ENCODE results near the gene SNX27.
"Not testable (repeated sequence)": the region's sequence is repeated elsewhere in the genome, so short reads cannot be mapped to it uniquely, and the experiment has no call there.

The SNX27 gene

DNA sequence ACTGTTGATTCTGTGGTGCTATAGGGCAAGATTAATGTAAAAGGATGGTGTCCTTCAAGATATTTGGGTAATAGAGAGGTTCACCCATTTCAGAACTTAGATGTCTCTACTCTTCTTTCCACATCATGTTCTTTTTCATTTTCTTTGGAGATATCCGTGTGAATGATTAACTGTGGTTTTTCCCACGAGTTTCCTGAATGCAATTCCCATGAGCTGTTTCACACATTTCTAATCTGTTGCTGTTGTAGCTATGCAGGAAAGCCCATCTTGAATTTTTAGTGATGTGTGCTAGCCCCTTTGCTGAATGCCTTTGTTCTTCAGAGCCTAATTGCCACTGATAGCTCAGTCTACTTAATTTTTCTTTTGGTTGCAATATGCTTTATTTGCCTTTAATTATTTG is 27.6 kb downstream of the SNX27 start:
- H3K4me3 ChIP-seq (ENCODE audit: low read length) = no peak overlapping the region
- TF ChIP-seq ZNF274 (IDR thresholded peaks at IDR 0.05; ENCODE audit: low read depth, low read length) = no peak

DNA sequence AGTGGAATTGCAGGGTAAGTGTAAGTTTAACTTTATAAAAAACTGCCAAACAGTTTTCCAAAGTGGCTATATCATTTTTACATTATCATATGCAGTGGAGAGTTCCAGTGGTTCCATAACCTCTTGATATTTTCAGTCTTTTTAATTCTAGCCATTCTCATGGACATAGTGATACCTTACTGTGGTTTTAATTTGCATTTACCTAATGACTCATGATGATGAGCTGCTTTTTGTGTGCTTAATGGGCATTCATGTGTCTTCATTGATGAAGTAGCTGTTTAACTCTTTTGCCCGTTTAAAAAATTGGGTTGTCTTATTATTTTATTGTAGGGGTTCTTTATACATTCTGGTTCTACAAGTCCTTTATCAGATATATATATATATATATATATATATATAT is 29.4 kb downstream of the SNX27 start:
- TF ChIP-seq ZNF274 (IDR thresholded peaks at IDR 0.05; ENCODE audit: low read depth, low read length) = no peak
- no peak overlapping the region for H3K4me3 ChIP-seq (ENCODE audit: low read length)

DNA sequence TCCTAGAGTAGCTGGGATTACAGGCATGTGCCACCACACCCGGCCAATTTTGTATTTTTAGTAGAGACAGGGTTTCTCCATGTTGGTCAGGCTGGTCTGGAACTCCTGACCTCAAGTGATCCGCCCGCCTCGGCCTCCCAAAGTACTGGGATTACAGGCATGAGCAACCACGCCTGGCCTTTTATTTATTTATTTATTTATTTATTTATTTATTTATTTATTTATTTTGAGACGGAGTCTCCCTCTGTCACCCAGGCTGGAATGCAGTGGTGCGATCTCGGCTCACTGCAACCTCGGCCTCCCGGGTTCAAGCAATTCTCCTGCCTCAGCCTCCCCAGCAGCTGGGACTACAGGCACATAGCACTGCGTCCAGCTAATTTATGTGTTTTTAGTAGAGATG is 31.2 kb downstream of the SNX27 start:
- H3K4me3 ChIP-seq (ENCODE audit: low read length) = not testable (repeated sequence)

DNA sequence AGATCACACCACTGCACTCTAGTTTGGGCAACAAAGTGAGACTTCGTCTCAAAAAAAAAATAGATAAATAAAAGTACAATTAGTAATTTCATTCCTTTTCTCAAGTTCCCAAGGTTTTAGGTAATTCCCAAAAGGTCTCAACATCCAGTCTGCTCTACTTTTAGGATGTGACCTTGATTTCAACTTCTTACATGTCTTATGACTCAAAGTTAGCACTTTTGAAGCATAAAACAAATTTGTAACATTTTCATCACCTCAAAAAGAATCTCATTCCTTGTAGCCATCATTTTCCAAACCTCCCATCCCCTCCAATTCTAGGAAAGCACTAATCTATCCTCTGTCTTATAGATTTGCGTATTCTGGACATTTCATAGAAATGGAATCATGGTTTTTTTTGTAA is 32.2 kb downstream of the SNX27 start:
- no peak overlapping the region for H3K4me3 ChIP-seq (ENCODE audit: low read length)
- TF ChIP-seq ZNF274 (IDR thresholded peaks at IDR 0.05; ENCODE audit: low read depth, low read length) = no peak

DNA sequence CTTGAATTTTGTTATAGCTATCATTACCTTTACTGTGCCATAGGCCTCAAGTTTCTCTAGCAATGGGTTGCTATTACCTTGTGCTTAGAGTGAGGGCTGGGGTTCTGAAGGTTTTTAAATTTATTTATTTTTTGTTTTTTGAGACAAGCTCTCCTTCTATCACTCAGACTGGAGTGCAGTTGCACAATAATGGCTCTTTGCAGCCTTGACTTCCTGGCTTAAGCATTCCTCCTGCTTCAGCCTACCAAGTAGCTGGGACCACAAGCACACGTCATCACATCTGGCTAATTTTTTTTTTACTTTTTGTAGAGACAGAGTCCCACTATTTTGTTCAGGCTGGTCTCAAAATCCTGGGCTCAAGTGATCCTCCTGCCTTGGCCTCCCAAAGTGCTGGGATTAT is 41.5 kb downstream of the SNX27 start:
- no peak overlapping the region for H3K4me3 ChIP-seq (ENCODE audit: low read length)
- no peak for TF ChIP-seq ZNF274 (IDR thresholded peaks at IDR 0.05; ENCODE audit: low read depth, low read length)

DNA sequence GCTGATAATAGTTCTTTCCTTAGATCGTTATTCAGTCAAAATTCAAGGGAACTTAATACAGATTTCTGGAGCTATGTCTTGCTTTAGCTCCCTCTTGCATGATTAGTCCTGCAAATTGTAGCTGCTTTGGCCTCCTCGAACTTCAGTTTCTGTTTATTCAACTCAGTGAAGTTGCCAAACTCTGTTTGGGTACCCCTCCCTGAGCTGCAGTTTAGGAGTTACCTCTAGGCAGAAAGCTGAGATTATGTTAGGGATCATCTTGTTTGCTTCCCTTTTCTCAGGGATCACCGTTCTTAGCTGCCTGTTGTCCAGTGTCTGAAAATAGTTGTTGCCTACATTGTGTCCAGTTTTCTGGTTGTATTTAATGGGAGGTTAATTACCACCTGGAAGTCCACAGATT is 43.5 kb downstream of the SNX27 start:
- no peak for TF ChIP-seq ZNF274 (IDR thresholded peaks at IDR 0.05; ENCODE audit: low read depth, low read length)
- no peak overlapping the region for H3K4me3 ChIP-seq (ENCODE audit: low read length)

DNA sequence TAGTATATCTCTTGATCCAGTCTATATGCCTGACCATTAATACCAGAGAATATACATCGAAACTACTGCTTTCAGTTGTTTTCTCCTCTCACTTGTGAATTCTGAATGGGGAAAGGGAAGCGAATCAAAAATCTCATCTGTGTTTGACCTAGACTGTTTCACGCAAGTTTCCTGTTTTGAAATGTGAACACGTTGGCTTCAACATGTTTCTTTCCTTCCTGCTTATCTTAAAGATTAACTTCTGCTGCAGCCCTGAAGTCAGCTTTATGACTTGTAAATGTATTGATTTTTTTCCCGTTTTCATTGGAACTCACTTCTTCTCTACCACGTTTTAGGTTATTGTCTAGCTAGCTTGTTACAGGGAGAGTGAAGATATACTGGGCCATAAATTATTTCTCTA is 49.9 kb downstream of the SNX27 start:
- no peak overlapping the region for H3K4me3 ChIP-seq (ENCODE audit: low read length)
- TF ChIP-seq ZNF274 (IDR thresholded peaks at IDR 0.05; ENCODE audit: low read depth, low read length) = no peak

DNA sequence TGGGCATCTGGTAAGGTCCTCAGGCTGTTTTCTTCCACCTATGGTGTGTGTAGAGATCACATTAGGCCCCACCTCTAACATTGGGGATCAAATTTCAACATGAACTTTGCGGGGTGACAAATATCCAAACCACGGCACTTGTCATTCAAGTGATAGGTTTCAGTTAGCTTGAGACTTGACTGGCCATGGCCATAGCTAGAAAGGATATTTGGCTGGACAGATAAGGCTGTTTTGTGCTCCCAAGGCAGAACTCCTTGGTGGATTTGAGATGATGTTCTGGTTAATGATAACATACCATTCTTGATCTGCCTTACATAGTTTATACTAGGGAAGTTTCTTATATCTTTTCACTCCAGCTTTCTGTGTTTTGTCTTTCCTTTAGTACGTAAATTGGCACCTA is 56.2 kb downstream of the SNX27 start:
- H3K4me3 ChIP-seq (ENCODE audit: low read length) = no peak overlapping the region
- TF ChIP-seq ZNF274 (IDR thresholded peaks at IDR 0.05; ENCODE audit: low read depth, low read length) = no peak

DNA sequence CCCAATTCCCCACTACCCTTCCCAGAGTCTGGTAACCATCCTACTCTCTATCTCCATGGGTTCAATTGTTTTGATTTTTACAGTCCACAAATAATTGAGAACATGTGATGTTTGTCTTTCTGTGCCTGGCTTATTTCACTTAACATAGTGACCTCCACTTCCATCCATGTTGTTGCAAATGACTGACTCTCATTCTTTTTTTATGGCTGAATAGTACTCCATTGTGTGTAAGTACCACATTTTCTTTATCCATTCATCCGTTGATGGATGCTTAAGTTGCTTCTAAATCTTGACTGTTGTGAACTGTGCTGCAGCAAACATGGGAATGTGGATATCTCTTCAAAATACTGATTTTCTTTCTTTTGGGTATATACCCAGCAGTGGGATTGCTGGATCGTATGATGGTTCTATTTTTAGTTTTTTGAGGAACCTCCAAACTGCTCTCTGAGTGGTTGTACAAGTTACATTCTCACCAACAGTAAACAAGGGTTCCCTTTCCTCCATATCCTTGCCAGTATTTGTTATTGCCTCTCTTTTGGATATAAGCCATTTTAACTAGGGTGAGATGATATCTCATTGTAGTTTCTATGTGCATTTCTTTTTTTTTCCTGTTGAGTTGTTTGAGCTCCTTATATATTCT is 58.3 kb downstream of the SNX27 start:
- H3K4me3 ChIP-seq (ENCODE audit: low read length) = not testable (repeated sequence)

DNA sequence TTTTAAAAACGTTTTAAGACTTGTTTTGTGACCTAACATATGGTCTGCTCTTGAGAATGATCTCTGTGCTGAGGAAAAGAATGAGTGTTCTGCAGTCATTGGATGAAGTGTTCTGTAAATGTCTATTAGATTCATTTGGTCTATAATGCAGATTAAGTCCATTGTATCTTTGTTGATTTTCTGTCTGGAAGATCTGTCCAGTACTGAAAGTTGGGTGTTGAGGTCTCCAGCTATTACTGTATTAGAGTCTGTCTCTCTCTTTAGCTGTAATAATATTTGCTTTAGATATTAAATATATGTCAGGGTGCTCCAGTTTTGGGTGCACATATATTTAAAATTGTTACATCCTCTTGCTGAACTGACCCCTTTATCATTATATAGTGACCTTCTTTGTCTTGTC is 61.6 kb downstream of the SNX27 start:
- no peak overlapping the region for H3K4me3 ChIP-seq (ENCODE audit: low read length)
- no peak for TF ChIP-seq ZNF274 (IDR thresholded peaks at IDR 0.05; ENCODE audit: low read depth, low read length)

DNA sequence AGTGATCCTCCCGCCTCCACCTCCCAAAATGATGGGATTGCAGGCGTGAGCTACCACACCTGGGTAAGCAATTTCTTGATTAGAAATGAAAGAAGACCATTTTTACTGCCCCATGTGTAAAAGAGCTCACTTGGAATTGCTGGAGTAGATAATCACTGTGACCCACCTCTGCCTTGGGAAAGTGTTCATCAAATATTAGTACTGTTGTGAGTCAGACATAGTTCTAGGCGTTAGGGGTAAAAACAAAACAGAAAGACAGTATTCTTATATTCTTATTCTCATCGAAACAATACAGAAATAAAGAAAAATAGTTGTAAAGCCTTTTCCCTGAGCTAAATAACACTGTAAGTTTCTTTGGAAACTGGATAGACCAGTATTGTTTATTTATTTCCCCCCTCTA is 68.5 kb downstream of the SNX27 start:
- TF ChIP-seq ZNF274 (IDR thresholded peaks at IDR 0.05; ENCODE audit: low read depth, low read length) = no peak
- no peak overlapping the region for H3K4me3 ChIP-seq (ENCODE audit: low read length)

DNA sequence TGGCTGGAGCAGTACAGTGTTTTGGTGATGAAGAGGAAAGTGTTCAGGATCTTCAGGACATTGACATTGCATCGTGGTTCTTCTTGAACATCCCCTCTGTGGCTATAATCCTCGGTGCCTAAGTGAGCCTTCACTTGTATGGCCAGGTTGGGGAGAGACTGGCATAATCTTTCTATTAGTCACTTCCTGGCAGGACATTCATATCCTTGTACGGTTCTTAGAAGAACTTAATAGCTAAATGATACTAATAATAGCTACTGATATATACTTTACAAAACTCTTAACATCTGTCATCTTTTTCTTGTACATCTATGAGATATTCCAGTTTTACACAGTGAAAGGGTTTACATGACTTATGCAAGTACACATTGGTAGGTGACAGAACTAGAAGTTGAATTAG is 69.0 kb downstream of the SNX27 start:
- H3K4me3 ChIP-seq (ENCODE audit: low read length) = no peak overlapping the region
- TF ChIP-seq ZNF274 (IDR thresholded peaks at IDR 0.05; ENCODE audit: low read depth, low read length) = no peak

DNA sequence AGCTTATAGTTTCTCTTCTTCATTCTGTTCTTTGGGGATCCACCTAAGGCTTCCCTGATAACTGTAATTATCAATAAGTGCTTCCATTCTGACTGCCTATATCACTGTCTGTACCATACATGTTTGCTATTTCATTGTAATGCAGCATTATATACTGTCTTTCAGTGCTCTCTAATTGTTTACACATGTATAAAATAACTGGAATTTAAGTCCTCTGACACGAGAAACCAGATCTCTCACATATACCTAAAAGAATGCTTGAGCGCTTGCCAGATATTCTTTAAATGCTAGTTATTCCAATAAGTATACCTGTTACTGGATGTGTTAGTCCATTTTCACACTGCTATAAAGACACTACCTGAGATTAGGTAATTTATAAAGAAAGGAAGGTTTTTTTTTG is 70.1 kb downstream of the SNX27 start:
- H3K4me3 ChIP-seq (ENCODE audit: low read length) = no peak overlapping the region

DNA sequence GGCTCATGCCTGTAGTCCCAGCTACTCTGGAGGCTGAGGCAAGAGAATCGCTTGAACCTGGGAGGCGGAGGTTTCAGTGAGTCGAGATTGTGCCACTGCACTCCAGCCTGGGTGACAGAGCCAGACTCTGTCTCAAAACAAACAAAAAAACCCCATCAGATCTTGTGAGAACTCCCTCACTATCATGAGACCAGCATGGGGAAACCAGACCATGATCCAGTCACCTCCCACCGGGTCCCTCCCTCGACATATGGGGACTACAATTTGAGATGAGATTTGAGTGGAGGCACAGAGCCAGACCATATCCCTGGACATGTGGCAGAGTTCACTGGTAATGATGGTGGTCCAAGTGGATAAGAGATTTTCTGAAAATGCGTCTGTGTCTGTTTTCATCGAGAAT is 71.1 kb downstream of the SNX27 start:
- H3K4me3 ChIP-seq (ENCODE audit: low read length) = not testable (repeated sequence)

More for the DNA sequence above, 70.1 kb downstream of the SNX27 start:
- TF ChIP-seq ZNF274 (IDR thresholded peaks at IDR 0.05; ENCODE audit: low read depth, low read length) = no peak

DNA sequence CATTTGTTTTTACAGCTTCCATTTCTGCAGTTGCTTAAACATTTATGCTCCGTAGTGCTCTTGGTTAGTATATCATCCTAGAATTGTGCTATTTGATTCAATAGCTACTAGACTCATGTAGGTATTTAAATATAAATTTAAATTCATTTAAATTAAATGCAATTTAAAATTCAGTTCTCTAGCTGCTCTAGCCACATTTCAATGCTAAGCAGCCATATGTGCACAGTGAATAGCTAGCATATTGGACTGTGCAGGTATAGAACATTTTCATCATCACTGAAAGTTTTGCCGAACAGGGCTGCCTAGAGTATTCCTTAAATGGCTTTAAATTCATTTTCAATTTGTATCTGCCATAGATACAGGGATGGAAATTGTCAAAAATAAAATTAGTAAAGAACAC is 72.3 kb downstream of the SNX27 start:
- TF ChIP-seq ZNF274 (IDR thresholded peaks at IDR 0.05; ENCODE audit: low read depth, low read length) = no peak
- no peak overlapping the region for H3K4me3 ChIP-seq (ENCODE audit: low read length)

DNA sequence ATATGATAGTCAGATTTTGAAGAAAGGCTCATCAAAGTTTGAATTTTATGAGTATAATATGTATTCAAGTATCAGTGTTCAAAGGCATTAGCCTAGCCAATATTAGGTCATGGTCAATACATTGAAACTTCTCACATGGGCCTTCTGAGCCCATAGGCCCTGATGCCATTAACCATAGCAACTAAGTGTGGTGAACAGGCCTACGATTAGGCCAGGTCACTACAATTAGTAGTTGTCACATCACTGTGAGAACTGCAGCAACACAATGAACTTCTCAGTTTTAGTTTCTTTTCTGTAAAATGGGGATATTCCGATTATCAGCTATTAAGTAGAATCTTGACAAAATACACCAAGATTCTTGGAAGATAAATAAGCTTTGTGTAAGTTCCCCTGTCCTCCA is 74.7 kb downstream of the SNX27 start:
- H3K4me3 ChIP-seq (ENCODE audit: low read length) = no peak overlapping the region
- no peak for TF ChIP-seq ZNF274 (IDR thresholded peaks at IDR 0.05; ENCODE audit: low read depth, low read length)

DNA sequence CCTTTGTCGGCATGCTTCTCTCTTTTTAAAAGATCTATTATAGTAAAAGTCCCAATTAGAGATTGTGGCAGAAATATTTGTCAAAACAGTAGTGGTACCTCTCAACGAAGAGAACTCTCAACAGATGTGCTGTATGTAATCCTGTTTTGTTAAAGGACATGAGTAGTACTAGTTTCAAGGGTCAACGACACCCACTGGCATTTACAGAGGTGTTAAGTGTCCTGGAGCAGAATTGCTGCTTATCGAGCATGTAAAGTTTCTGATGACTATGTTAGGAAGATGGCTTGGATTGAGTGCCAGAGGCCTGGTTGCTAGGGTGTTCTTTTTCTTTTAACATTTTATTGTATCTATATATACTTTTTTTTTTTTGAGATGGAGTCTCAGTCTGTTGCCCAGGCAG is 77.6 kb downstream of the SNX27 start:
- H3K4me3 ChIP-seq (ENCODE audit: low read length) = no peak overlapping the region
- no peak for TF ChIP-seq ZNF274 (IDR thresholded peaks at IDR 0.05; ENCODE audit: low read depth, low read length)

Data from GM08714 (cell line).